Measurements from ENCODE around the gene TENM4. TPM values are rescaled to one million over a fixed set of nuclear protein-coding genes. Genes with fewer than 3 reads are reported as not detected.

TENM4 gene
- total and polyA plus RNA-seq, 10 of the 15 experiments (the other 5 are each of a cell fraction or from before 2014, with no cell fraction given) = 0.03 to 0.12 (median 0.06) TPM; not detected in 7

- TF ChIP-seq SREBF2 (IDR thresholded peaks at IDR 0.05; ENCODE audit: low read length) (no peak), ZBED1 (IDR thresholded peaks at IDR 0.05; ENCODE audit: borderline replicate concordance) (no peak), HDAC6 (IDR thresholded peaks at IDR 0.05; ENCODE audit: unreplicated experiment) (no peak), PAX5 (IDR thresholded peaks at IDR 0.05; ENCODE audit: borderline replicate concordance, low read depth, low read length) (no peak)
- H3K27me3 ChIP-seq (replicated peaks in 1 of 2; ENCODE audit: control insufficient read depth in 2 of 2, insufficient read depth in 2 of 2, low read length in 1 of 2) = no peaks in the 10 kb centered on the region
- H3K9me3 ChIP-seq (replicated peaks; ENCODE audit: control insufficient read depth, insufficient read depth, low read length) = no peaks in the 10 kb centered on the region
- intact Hi-C loops (cut with micrococcal nuclease; ENCODE audit: unreplicated experiment) (no loop called here), in situ Hi-C loops (cut with MboI) (no loop called here)
- no peak for DNase-seq (ENCODE audit: low read depth, low spot score)
- ChIA-PET CTCF (no interaction called here), POLR2A (no interaction called here), SMC1A (ENCODE audit: uncharacterized antibody, unreplicated experiment) (no interaction called here), RAD21 (ENCODE audit: unreplicated experiment) (no interaction called here)
- ATAC-seq = no peak
- no peak overlapping the region for H3K27ac ChIP-seq (ENCODE audit: control insufficient read depth, insufficient read depth)
- H3K9ac ChIP-seq (ENCODE audit: control insufficient read depth, insufficient read depth, low read length) = no peak overlapping the region
- no peak overlapping the region for H3K4me2 ChIP-seq (ENCODE audit: control insufficient read depth, insufficient read depth)
- no peaks in the 10 kb centered on the region for H4K20me1 ChIP-seq (ENCODE audit: control insufficient read depth, insufficient read depth)
- no peak overlapping the region for H2AFZ ChIP-seq (ENCODE audit: control insufficient read depth, low read depth, low read length)
- FAIRE-seq = no peak
- no peak overlapping the region for H3K4me3 ChIP-seq
- no peaks in the 10 kb centered on the region for H3K36me3 ChIP-seq (ENCODE audit: control insufficient read depth in 2 of 2, insufficient read depth in 2 of 2, low read length in 1 of 2)
- WGBS (ENCODE audit: insufficient coverage, insufficient replicate concordance, low lambda C conversion rate, missing lambda C conversion rate) = 0% methylated on average over 1 of the region's 1 CpG
- H3K4me1 ChIP-seq (ENCODE audit: control insufficient read depth, insufficient read depth, low read length) = no peaks in the 10 kb centered on the region
- no TSS peak for BruUV-seq (replicated peaks)
- no peaks in the 10 kb centered on the region for H3K79me2 ChIP-seq (ENCODE audit: control insufficient read depth, insufficient read depth, low read length)
Measured at GRCh38 chr11:79266396-79266795, 174.4 kb downstream of the TENM4 start.

DNA sequence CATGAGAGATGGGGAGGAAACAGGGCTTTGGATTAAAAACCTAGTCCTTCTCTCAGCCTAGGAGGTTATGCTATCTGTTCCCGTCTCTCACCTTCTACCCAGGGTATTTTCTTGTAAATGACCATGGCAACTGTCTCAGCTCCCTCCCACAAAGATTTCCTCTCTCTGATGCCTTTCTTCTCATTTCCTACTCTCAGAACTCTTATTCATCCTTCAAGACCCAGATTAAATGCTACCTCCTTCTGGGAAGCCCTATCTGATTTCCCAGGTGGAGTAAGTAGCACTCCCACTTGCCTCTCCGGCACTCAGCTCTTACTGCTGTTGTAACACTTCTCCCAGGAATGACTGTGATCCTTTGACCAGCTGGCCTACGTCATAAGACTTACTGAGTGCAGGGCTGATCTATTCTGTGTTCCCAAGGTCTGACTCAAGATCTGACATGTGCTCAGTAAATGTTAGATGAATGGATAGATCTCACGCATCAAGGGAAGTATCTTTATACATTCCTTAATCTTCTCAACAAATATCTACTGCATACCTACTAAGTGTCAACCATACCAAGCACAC is 175.0 kb downstream of the TENM4 start:
- no TSS peak for BruUV-seq (replicated peaks)
- no peak overlapping the region for H3K27ac ChIP-seq (ENCODE audit: control insufficient read depth, insufficient read depth)
- TF ChIP-seq, protein P1, sequence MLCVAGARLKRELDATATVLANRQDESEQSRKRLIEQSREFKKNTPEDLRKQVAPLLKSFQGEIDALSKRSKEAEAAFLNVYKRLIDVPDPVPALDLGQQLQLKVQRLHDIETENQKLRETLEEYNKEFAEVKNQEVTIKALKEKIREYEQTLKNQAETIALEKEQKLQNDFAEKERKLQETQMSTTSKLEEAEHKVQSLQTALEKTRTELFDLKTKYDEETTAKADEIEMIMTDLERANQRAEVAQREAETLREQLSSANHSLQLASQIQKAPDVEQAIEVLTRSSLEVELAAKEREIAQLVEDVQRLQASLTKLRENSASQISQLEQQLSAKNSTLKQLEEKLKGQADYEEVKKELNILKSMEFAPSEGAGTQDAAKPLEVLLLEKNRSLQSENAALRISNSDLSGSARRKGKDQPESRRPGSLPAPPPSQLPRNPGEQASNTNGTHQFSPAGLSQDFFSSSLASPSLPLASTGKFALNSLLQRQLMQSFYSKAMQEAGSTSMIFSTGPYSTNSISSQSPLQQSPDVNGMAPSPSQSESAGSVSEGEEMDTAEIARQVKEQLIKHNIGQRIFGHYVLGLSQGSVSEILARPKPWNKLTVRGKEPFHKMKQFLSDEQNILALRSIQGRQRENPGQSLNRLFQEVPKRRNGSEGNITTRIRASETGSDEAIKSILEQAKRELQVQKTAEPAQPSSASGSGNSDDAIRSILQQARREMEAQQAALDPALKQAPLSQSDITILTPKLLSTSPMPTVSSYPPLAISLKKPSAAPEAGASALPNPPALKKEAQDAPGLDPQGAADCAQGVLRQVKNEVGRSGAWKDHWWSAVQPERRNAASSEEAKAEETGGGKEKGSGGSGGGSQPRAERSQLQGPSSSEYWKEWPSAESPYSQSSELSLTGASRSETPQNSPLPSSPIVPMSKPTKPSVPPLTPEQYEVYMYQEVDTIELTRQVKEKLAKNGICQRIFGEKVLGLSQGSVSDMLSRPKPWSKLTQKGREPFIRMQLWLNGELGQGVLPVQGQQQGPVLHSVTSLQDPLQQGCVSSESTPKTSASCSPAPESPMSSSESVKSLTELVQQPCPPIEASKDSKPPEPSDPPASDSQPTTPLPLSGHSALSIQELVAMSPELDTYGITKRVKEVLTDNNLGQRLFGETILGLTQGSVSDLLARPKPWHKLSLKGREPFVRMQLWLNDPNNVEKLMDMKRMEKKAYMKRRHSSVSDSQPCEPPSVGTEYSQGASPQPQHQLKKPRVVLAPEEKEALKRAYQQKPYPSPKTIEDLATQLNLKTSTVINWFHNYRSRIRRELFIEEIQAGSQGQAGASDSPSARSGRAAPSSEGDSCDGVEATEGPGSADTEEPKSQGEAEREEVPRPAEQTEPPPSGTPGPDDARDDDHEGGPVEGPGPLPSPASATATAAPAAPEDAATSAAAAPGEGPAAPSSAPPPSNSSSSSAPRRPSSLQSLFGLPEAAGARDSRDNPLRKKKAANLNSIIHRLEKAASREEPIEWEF (IDR thresholded peaks at IDR 0.05; ENCODE audit: insufficient replicate concordance, low read depth, low read length) = no peak
- no peak for TF ChIP-seq CHD2 (IDR thresholded peaks at IDR 0.05; ENCODE audit: borderline replicate concordance, low read depth, low read length)
- TF ChIP-seq, protein P2, sequence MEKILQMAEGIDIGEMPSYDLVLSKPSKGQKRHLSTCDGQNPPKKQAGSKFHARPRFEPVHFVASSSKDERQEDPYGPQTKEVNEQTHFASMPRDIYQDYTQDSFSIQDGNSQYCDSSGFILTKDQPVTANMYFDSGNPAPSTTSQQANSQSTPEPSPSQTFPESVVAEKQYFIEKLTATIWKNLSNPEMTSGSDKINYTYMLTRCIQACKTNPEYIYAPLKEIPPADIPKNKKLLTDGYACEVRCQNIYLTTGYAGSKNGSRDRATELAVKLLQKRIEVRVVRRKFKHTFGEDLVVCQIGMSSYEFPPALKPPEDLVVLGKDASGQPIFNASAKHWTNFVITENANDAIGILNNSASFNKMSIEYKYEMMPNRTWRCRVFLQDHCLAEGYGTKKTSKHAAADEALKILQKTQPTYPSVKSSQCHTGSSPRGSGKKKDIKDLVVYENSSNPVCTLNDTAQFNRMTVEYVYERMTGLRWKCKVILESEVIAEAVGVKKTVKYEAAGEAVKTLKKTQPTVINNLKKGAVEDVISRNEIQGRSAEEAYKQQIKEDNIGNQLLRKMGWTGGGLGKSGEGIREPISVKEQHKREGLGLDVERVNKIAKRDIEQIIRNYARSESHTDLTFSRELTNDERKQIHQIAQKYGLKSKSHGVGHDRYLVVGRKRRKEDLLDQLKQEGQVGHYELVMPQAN (conservative IDR thresholded peaks at IDR 0.05) = no peak
- TF ChIP-seq HDAC2 (IDR thresholded peaks at IDR 0.05) = no peak
- no peak for TF ChIP-seq SRF (IDR thresholded peaks at IDR 0.05; ENCODE audit: low read depth in 2 of 2, low read length in 2 of 2)
- no peak for TF ChIP-seq CHD1 (IDR thresholded peaks at IDR 0.05; ENCODE audit: low read depth, low read length)
- TF ChIP-seq BRCA1 (IDR thresholded peaks at IDR 0.05; ENCODE audit: low read depth, low read length) = no peak

More for the DNA sequence above, 175.0 kb downstream of the TENM4 start:
- DNase-seq (ENCODE audit: low read depth, low spot score) = no peak
- Histone ChIP-seq H2AFZ (ENCODE audit: control insufficient read depth, low read depth, low read length) (no peak overlapping the region), H3K4me3 (no peak overlapping the region), H3K36me3 (ENCODE audit: control insufficient read depth in 2 of 2, insufficient read depth in 2 of 2, low read length in 1 of 2) (no peaks in the 10 kb centered on the region), H3K9me3 (replicated peaks; ENCODE audit: control insufficient read depth, insufficient read depth, low read length) (no peaks in the 10 kb centered on the region), H3K27me3 (replicated peaks in 1 of 2; ENCODE audit: control insufficient read depth in 2 of 2, insufficient read depth in 2 of 2, low read length in 1 of 2) (no peaks in the 10 kb centered on the region), H3K4me2 (ENCODE audit: control insufficient read depth, insufficient read depth) (no peak overlapping the region), H3K4me1 (ENCODE audit: control insufficient read depth, insufficient read depth, low read length) (no peaks in the 10 kb centered on the region), H4K20me1 (ENCODE audit: control insufficient read depth, insufficient read depth) (no peaks in the 10 kb centered on the region), H3K9ac (ENCODE audit: control insufficient read depth, insufficient read depth, low read length) (no peak overlapping the region), H3K79me2 (ENCODE audit: control insufficient read depth, insufficient read depth, low read length) (no peaks in the 10 kb centered on the region)
- no peak for FAIRE-seq
- CTCF ChIA-PET = no interaction called here
- RAD21 ChIA-PET (ENCODE audit: unreplicated experiment) = no interaction called here
- SMC1A ChIA-PET (ENCODE audit: uncharacterized antibody, unreplicated experiment) = no interaction called here
- intact Hi-C loops (cut with micrococcal nuclease; ENCODE audit: unreplicated experiment) = no loop called here
- POLR2A ChIA-PET = no interaction called here
- in situ Hi-C loops (cut with MboI) = no loop called here
- whole genome bisulfite sequencing (ENCODE audit: insufficient coverage, insufficient replicate concordance, low lambda C conversion rate, missing lambda C conversion rate) = 51% methylated on average over 4 of the region's 4 CpGs
- ATAC-seq = no peak
